HEK293 (cell line): ENCODE data around the gene BTBD9.

Source experiments
- CTCF ChIA-PET: fragments of 350-600 bp; formaldehyde crosslinking; extraction: SDS; loops from one replicate; lab custom pipeline; 2021; ENCODE audit warnings: antibody characterized with exemption; lab: Yijun Ruan, JAX
- POLR2A ChIA-PET: fragments of 300-600 bp; formaldehyde crosslinking; extraction: SDS; loops from one replicate; lab custom pipeline; 2020; ENCODE audit warnings: antibody characterized with exemption, inconsistent platforms; lab: Yijun Ruan, JAX
- H3K27ac ChIP-seq: fragments of 200-500 bp; sonication (Bioruptor generic); 2 replicates; pipeline ENCODE4 v1.5.1; 2014; ENCODE audit warnings: low read depth, low read length, control low read depth, inconsistent platforms; ENCODE audit errors: extremely low read depth
- H3K36me3 ChIP-seq, 2 experiments: fragments of 200-500 bp in 1 of 2; sonication (Bioruptor generic) in 1 of 2; 1 replicate in 1 of 2; 2 replicates in 1 of 2; pipeline ENCODE4 v1.5.1; 2014 to 2017; ENCODE audit warnings: inconsistent platforms in 2 of 2, low read length in 2 of 2; ENCODE audit not compliant: control insufficient read depth in 2 of 2, insufficient read depth in 1 of 2
- H3K4me1 ChIP-seq: fragments of 200-500 bp; sonication (Bioruptor generic); 2 replicates; pipeline ENCODE4 v1.5.1; 2014; ENCODE audit warnings: mild to moderate bottlenecking, low read length, inconsistent platforms; ENCODE audit not compliant: control insufficient read depth, insufficient read depth
- H3K4me3 ChIP-seq: 2 replicates; pipeline ENCODE4 v1.5.1; 2011; ENCODE audit warnings: low read depth, mild to moderate bottlenecking, control low read depth, low read length, moderate library complexity
- H3K9me3 ChIP-seq: fragments of 200-500 bp; sonication (Bioruptor generic); 2 replicates; pipeline ENCODE4 v1.5.1; 2014; ENCODE audit warnings: low read depth, low read length, inconsistent platforms; ENCODE audit not compliant: control insufficient read depth, insufficient read depth
- ATF2 ChIP-seq: fragments of 450-650 bp; formaldehyde crosslinking; IDR thresholded peaks from 2 replicates; pipeline ENCODE4 v1.5.1; 2016; ENCODE audit warnings: missing biosample characterization, missing genetic modification characterization, low read depth
- GLIS1 ChIP-seq: fragments of 450-650 bp; formaldehyde crosslinking; IDR thresholded peaks from 2 replicates; pipeline ENCODE4 v1.5.1; 2016; ENCODE audit warnings: missing biosample characterization, missing genetic modification characterization
- MYNN ChIP-seq: fragments of 450-650 bp; formaldehyde crosslinking; IDR thresholded peaks from 2 replicates; pipeline ENCODE4 v1.5.1; 2016; ENCODE audit warnings: missing biosample characterization, missing genetic modification characterization, borderline replicate concordance
- MZF1 ChIP-seq: fragments of 450-650 bp; formaldehyde crosslinking; IDR thresholded peaks from 2 replicates; pipeline ENCODE4 v1.5.1; 2017; ENCODE audit warnings: missing biosample characterization, missing genetic modification characterization, borderline replicate concordance
- PRDM1 ChIP-seq: fragments of 450-650 bp; formaldehyde crosslinking; IDR thresholded peaks from 2 replicates; pipeline ENCODE4; 2016; ENCODE audit warnings: missing biosample characterization, missing genetic modification characterization
- PRDM6 ChIP-seq: fragments of 450-650 bp; formaldehyde crosslinking; IDR thresholded peaks from 2 replicates; pipeline ENCODE4 v1.5.1; 2017; ENCODE audit warnings: missing biosample characterization, missing genetic modification characterization
- WT1 ChIP-seq: fragments of 450-650 bp; formaldehyde crosslinking; IDR thresholded peaks from 2 replicates; pipeline ENCODE4 v1.5.1; 2016; ENCODE audit warnings: missing biosample characterization, missing genetic modification characterization
- ZBTB44 ChIP-seq: fragments of 450-650 bp; IDR thresholded peaks from 2 replicates; pipeline ENCODE4 v1.5.1; 2018; ENCODE audit warnings: missing biosample characterization, mild to moderate bottlenecking, missing genetic modification characterization
- ZEB2 ChIP-seq: fragments of 450-650 bp; formaldehyde crosslinking; IDR thresholded peaks from 2 replicates; pipeline ENCODE4 v1.5.1; 2016; ENCODE audit warnings: missing biosample characterization, missing genetic modification characterization
- ZFP41 ChIP-seq: fragments of 450-650 bp; formaldehyde crosslinking; IDR thresholded peaks from 2 replicates; pipeline ENCODE4 v1.5.1; 2016; ENCODE audit warnings: missing biosample characterization, missing genetic modification characterization, borderline replicate concordance
- ZNF114 ChIP-seq: fragments of 450-650 bp; formaldehyde crosslinking; IDR thresholded peaks from 2 replicates; pipeline ENCODE4 v1.5.0; 2017; ENCODE audit warnings: missing biosample characterization, missing genetic modification characterization
- ZNF2 ChIP-seq: fragments of 450-650 bp; formaldehyde crosslinking; IDR thresholded peaks from 2 replicates; pipeline ENCODE4 v1.5.1; 2016; ENCODE audit warnings: missing biosample characterization, missing genetic modification characterization
- ZNF202 ChIP-seq: fragments of 450-650 bp; formaldehyde crosslinking; IDR thresholded peaks from 2 replicates; pipeline ENCODE4 v1.5.1; 2016; ENCODE audit warnings: missing biosample characterization, missing genetic modification characterization, borderline replicate concordance
- ZNF221 ChIP-seq: fragments of 450-650 bp; formaldehyde crosslinking; IDR thresholded peaks from 2 replicates; pipeline ENCODE4 v1.5.1; 2017; ENCODE audit warnings: missing biosample characterization, missing genetic modification characterization, borderline replicate concordance
- ZNF274 ChIP-seq, 2 experiments: fragments of 200-500 bp in 1 of 2; fragments of 450-650 bp in 1 of 2; sonication (Bioruptor generic) in 1 of 2; formaldehyde crosslinking in 1 of 2; IDR thresholded peaks; 2 replicates each; pipeline versions ENCODE4 v1.5.1 to v1.6.1; 2014 to 2016; ENCODE audit warnings: borderline replicate concordance in 1 of 2, inconsistent platforms in 1 of 2, low read length in 1 of 2, missing biosample characterization in 1 of 2, missing genetic modification characterization in 1 of 2
- ZNF280C ChIP-seq: fragments of 450-650 bp; formaldehyde crosslinking; IDR thresholded peaks from 2 replicates; pipeline ENCODE4 v1.5.1; 2016; ENCODE audit warnings: missing biosample characterization, missing genetic modification characterization
- ZNF416 ChIP-seq: fragments of 450-650 bp; formaldehyde crosslinking; IDR thresholded peaks from 2 replicates; pipeline ENCODE4 v1.5.1; 2016; ENCODE audit warnings: missing biosample characterization, missing genetic modification characterization
- ZNF623 ChIP-seq: fragments of 450-650 bp; formaldehyde crosslinking; IDR thresholded peaks from 2 replicates; pipeline ENCODE4 v1.5.1; 2016; ENCODE audit warnings: missing biosample characterization, missing genetic modification characterization
- ZNF658 ChIP-seq: fragments of 450-650 bp; formaldehyde crosslinking; IDR thresholded peaks from 2 replicates; pipeline ENCODE4; 2016; ENCODE audit warnings: missing biosample characterization, missing genetic modification characterization
- ZNF670 ChIP-seq: fragments of 450-650 bp; formaldehyde crosslinking; IDR thresholded peaks from 2 replicates; pipeline ENCODE4 v1.5.1; 2016; ENCODE audit warnings: missing biosample characterization, missing genetic modification characterization, low read depth
- ZNF768 ChIP-seq: fragments of 450-650 bp; formaldehyde crosslinking; IDR thresholded peaks from 2 replicates; pipeline ENCODE4 v1.5.1; 2018; ENCODE audit warnings: missing biosample characterization, mild to moderate bottlenecking, missing genetic modification characterization
- ZNF785 ChIP-seq: fragments of 450-650 bp; formaldehyde crosslinking; IDR thresholded peaks from 2 replicates; pipeline ENCODE4 v1.5.1; 2016; ENCODE audit warnings: missing biosample characterization, missing genetic modification characterization
- ZNF791 ChIP-seq: fragments of 450-650 bp; formaldehyde crosslinking; IDR thresholded peaks from 2 replicates; pipeline ENCODE4 v1.5.1; 2016; ENCODE audit warnings: missing biosample characterization, missing genetic modification characterization
- ZNF837 ChIP-seq: fragments of 450-650 bp; formaldehyde crosslinking; IDR thresholded peaks from 2 replicates; pipeline ENCODE4 v1.5.1; 2016; ENCODE audit warnings: missing biosample characterization, missing genetic modification characterization
- TF ChIP-seq, protein P1 (sequence below): fragments of 450-650 bp; formaldehyde crosslinking; IDR thresholded peaks from 2 replicates; pipeline ENCODE4 v1.5.1; 2017; ENCODE audit warnings: missing biosample characterization, missing genetic modification characterization
- TF ChIP-seq, protein P2 (sequence below): fragments of 450-650 bp; formaldehyde crosslinking; IDR thresholded peaks from 2 replicates; pipeline ENCODE4 v1.5.1; 2016; ENCODE audit warnings: missing biosample characterization, missing genetic modification characterization

The BTBD9 gene

DNA sequence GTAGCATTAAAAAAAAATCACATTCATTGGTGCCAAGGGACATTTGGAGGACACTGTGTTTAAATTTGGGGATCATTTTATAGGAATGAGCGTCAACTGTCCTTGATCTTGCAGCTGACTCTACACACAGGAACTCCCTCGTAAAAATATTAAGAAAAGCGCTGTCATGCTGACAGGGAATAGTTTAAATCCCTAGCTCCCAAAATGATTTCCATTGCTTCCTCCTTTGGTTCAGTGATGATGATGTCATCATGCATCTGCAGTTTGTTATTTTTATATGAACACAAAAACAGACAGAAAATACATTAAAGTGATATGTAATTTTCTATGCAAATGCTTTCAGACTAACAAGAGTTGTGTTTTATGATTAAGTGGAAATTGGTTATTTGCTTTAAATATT, 275.6 kb downstream of the BTBD9 start:
- no peak overlapping the region for H3K4me3 ChIP-seq
- ChIA-PET POLR2A (no interaction called here), CTCF (no interaction called here)
- TF ChIP-seq ATF2 (tag by site-specific recombination) (peak; percentile 91), ZNF785 (tag by site-specific recombination) (no peak), ZEB2 (tag by site-specific recombination) (0 out of 2 replicates have a peak, but pooled peaks have one; percentile 18), ZNF221 (tag by site-specific recombination) (no peak), ZBTB44 (tag by site-specific recombination) (no peak), PRDM1 (tag by site-specific recombination) (no peak), GLIS1 (tag by site-specific recombination) (no peak), PRDM6 (tag by site-specific recombination) (peak; percentile 41; the same call in 1 of the 2 replicates), ZFP41 (tag by site-specific recombination) (no peak), ZNF416 (tag by site-specific recombination) (no peak), WT1 (tag by site-specific recombination) (no peak)
- TF ChIP-seq, protein P1, sequence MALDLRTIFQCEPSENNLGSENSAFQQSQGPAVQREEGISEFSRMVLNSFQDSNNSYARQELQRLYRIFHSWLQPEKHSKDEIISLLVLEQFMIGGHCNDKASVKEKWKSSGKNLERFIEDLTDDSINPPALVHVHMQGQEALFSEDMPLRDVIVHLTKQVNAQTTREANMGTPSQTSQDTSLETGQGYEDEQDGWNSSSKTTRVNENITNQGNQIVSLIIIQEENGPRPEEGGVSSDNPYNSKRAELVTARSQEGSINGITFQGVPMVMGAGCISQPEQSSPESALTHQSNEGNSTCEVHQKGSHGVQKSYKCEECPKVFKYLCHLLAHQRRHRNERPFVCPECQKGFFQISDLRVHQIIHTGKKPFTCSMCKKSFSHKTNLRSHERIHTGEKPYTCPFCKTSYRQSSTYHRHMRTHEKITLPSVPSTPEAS (tag by site-specific recombination): no peak
- H3K9me3 ChIP-seq: no peaks in the 10 kb centered on the region
- no peaks in the 10 kb centered on the region for H3K36me3 ChIP-seq
- no peaks in the 10 kb centered on the region for H3K4me1 ChIP-seq
- H3K27ac ChIP-seq: no peak overlapping the region

- POLR2A ChIA-PET: no interaction called here
- TF ChIP-seq ZNF114: no peak
- TF ChIP-seq ZNF837 (tag by site-specific recombination): no peak
- no peak for TF ChIP-seq ZNF768 (tag by site-specific recombination)
- no peak for TF ChIP-seq ZNF2 (tag by site-specific recombination)
- no peak for TF ChIP-seq ZNF280C (tag by site-specific recombination)
- TF ChIP-seq ZNF623 (tag by site-specific recombination): no peak
- TF ChIP-seq, protein P2, sequence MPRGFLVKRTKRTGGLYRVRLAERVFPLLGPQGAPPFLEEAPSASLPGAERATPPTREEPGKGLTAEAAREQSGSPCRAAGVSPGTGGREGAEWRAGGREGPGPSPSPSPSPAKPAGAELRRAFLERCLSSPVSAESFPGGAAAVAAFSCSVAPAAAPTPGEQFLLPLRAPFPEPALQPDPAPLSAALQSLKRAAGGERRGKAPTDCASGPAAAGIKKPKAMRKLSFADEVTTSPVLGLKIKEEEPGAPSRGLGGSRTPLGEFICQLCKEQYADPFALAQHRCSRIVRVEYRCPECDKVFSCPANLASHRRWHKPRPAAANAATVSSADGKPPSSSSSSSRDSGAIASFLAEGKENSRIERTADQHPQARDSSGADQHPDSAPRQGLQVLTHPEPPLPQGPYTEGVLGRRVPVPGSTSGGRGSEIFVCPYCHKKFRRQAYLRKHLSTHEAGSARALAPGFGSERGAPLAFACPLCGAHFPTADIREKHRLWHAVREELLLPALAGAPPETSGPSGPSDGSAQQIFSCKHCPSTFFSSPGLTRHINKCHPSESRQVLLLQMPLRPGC (tag by site-specific recombination): no peak
- TF ChIP-seq ZNF202 (tag by site-specific recombination): no peak
- no peak for TF ChIP-seq ZNF791 (tag by site-specific recombination)
- no peak for TF ChIP-seq ZNF658 (tag by site-specific recombination)
- no peak for TF ChIP-seq ZNF274 (IDR thresholded peaks at IDR 0.05; ENCODE audit: low read length)
- TF ChIP-seq ZNF274 (tag by site-specific recombination; IDR thresholded peaks at IDR 0.05; ENCODE audit: borderline replicate concordance): no peak
- no peak for TF ChIP-seq MZF1 (tag by site-specific recombination)
- no peak for TF ChIP-seq MYNN (tag by site-specific recombination)
- TF ChIP-seq ZNF670 (tag by site-specific recombination): no peak
Observed at GRCh38 chr6:38355519-38355918, 284.2 kb downstream of the BTBD9 start.

More at GRCh38 chr6:38355519-38355918, 284.2 kb downstream of the BTBD9 start:
- H3K4me3 ChIP-seq: no peak overlapping the region
- no peaks in the 10 kb centered on the region for H3K9me3 ChIP-seq
- H3K36me3 ChIP-seq: no peaks in the 10 kb centered on the region
- CTCF ChIA-PET: no interaction called here
- no peak overlapping the region for H3K27ac ChIP-seq
- peaks cover 8% of the 10 kb centered on the region for H3K4me1 ChIP-seq
